Hematopoietic multipotent progenitor cell treated with erythropoietin and hydrocortisone succinate and interleukin-3 and kit ligand, for 17 days (in vitro differentiated cells): ENCODE data around the gene CCSER1.

ENCODE experiments used
- DNase-seq: peaks from one replicate; pipeline ENCODE4 v3.0.0-alpha.2; 2015; ENCODE audit warnings: low spot score

CCSER1 gene

GRCh38 chr4:90570615-90571014, 443.4 kb downstream of the CCSER1 start:
- DNase-seq, result no peak

- DNase-seq, result no peak
Measured at GRCh38 chr4:90572996-90573395, 445.8 kb downstream of the CCSER1 start.

- no peak for DNase-seq
Measured at GRCh38 chr4:90575371-90575770, 448.2 kb downstream of the CCSER1 start.

DNA sequence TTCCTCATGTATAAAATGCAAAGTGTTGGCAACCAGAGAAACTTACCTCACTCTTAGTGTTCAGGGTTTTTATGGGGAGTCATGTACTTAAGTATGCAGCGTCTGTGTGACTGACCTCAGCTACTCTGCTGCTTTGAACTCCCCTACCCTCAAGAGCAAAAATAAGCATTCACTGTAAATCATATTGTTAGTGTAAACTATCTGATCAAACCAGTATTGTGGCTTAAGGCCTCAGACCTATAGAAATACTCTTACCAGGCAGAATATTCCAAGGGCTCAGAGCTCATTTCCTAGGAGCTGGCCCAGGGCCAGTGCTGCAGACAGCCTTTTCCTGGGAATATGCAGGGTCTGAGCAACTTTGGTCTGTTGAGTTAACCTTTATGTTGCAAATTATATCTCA, 453.1 kb downstream of the CCSER1 start:
- DNase-seq, result no peak

GRCh38 chr4:90582087-90582486, 454.9 kb downstream of the CCSER1 start:
- DNase-seq, result no peak

GRCh38 chr4:90584051-90584450, 456.9 kb downstream of the CCSER1 start:
- DNase-seq, result no peak

GRCh38 chr4:90585961-90586360, 458.8 kb downstream of the CCSER1 start:
- no peak for DNase-seq

DNA sequence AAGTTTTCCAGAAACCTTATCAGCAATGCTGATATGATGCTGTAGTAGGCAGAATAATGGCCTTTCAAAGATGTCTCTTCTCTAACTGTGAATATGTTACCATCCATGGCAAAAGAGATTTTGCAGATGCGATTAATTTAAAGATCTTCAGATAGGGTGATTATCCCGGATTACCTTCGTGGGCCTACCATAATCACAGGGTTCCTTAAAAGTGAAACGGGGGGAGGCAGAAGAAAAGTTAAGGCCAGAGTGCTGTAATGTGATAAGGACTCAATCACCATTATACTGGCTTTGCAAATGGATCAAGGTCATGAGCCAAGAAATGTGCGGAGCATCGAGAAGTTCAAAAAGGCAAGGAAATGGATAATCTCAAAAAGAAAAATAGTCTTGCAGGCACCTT, 459.6 kb downstream of the CCSER1 start:
- no peak for DNase-seq

DNA sequence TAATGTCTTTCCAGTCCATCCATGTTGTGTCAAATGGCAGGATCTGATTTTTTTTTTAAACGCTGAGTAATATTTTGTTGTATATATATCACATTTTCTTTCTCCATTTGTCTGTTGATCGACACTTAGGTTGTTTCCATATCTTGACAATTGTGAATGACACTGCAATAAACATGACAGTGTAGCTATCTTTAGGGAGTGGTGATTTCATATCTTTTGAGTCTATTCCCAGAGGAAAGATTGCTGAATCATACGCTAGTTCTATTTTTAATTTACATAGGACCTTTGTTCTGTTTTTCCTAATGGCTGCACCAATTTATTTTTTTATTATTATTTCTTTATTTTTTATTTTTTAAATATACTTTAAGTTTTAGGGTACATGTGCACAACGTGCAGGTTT, 470.7 kb downstream of the CCSER1 start:
- no peak for DNase-seq

DNA sequence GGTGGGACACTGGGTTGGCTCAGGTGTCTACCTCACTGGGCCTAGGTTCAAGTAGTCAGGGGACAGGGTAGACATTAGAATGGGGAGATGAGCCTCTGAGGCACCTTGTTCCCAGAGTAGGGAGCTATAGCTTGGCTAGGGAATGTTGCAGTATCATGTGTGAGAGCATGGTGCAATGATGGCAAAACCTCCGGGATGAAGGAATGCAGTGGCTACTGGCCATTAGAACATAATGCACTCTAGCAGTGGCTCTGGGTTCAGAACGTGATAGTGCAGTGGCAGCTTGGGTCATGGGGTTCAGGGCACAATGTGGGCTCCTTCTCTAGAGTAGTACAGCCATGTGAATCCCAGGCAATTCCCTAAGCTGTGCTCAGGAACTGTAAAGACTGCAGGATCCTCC, 471.5 kb downstream of the CCSER1 start:
- DNase-seq, result no peak

DNA sequence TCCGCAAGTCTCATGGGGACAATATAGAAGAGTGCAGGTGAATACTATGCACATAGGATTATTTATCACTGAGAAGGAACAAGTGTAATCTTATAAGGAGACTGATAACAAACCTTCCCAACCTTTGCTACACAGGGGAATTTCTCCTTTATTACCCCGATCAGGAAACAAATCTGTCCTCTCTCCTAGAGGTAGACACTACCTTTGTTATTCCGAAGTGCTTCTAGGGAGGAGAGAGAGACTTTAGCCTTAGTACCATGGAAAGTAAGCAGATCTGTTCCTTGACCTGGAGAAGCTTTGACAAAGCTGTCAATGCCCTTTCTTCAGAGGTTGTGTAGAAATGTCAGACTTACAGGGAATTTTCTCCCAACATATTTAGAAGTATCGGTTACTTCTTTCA, 475.5 kb downstream of the CCSER1 start:
- no peak for DNase-seq

DNA sequence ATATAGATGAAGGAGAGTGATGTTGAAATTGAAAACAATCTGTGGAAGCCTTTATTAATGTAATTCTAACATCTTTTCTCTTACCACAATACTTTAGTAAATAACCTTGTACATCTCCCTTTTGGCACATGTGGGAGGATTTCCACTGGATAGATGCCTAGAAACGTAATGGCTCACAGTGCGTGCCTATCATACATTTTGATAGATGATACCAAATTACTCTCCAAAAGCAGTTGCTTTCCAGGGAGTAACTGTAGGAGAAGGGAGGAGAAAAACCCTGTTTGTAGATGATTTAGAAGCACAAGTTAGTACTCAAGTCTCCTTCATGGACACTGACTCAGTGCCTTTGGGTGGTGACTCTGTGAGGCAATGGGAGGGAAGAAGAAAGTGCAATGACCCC, 476.3 kb downstream of the CCSER1 start:
- no peak for DNase-seq

DNA sequence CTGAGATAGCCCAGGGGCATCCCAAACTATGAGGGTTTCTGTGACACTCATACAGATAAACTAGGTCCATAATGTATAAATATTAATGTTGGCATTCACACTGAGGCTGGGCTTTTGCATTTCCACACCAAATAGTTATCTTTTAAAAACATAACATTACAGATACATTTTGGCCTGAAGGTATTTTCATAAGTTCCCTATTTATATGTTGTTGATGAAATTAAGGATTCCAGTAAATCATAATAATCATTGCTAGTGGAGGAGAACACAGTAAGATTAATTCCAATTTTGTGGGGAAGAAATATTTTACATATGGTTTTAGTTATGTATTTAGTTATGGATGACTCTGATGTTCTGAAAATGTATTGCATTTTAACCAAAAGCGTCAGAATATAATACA, 479.6 kb downstream of the CCSER1 start:
- no peak for DNase-seq

GRCh38 chr4:90614371-90614770, 487.2 kb downstream of the CCSER1 start:
- DNase-seq, result no peak

GRCh38 chr4:90621080-90621479, 493.9 kb downstream of the CCSER1 start:
- no peak for DNase-seq

GRCh38 chr4:90624781-90625180, 497.6 kb downstream of the CCSER1 start:
- DNase-seq, result no peak

- no peak for DNase-seq
Measured at GRCh38 chr4:90641861-90642599, 514.8 kb downstream of the CCSER1 start.

GRCh38 chr4:90643156-90643555, 516.0 kb downstream of the CCSER1 start:
- DNase-seq, result no peak

DNA sequence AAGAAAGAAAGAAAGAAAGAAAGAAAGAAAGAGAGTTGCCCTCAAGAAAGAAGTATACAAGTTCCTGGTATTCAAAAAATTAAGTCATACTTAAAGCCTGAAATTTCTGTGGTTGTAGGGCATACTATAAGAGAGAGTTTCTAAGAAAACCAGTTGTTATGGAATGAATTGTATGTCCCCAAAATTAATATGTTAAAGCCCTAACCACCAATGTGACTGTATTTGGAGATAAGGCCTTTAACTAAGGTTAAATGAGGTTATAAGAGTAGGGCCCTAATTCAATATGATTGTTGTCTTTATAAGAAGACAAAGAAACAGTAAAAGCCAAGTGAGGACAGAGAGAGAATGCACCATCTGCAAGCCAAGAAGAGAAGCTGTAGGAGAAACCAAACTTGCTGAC, 521.1 kb downstream of the CCSER1 start:
- DNase-seq, result no peak

- DNase-seq, result no peak
Measured at GRCh38 chr4:90648791-90649190, 521.6 kb downstream of the CCSER1 start.

- no peak for DNase-seq
Measured at GRCh38 chr4:90660672-90661071, 533.5 kb downstream of the CCSER1 start.

GRCh38 chr4:90670183-90670582, 543.0 kb downstream of the CCSER1 start:
- no peak for DNase-seq

GRCh38 chr4:90689739-90690138, 562.5 kb downstream of the CCSER1 start:
- no peak for DNase-seq

GRCh38 chr4:90695411-90695810, 568.2 kb downstream of the CCSER1 start:
- DNase-seq, result no peak
